Measurements from ENCODE around the gene GINS1.

- TF ChIP-seq CTCF (conservative IDR thresholded peaks at IDR 0.05): no peak
- no peak for TF ChIP-seq ZFX (IDR thresholded peaks at IDR 0.05)
Measured at GRCh38 chr20:25368976-25369375, 38.5 kb upstream of the GINS1 start.

Data from C4-2B (cell line).